Kidney epithelial cell (primary cell): ENCODE data around the gene INTS6L. TPM values are rescaled to one million over a fixed set of nuclear protein-coding genes. Genes with fewer than 3 reads are reported as not detected.

Experiments
- DNase-seq: peaks from one replicate; pipeline ENCODE4 v3.0.0-alpha.2; 2010; ENCODE audit warnings: low read depth
- H3K27me3 ChIP-seq: 2 replicates; pipeline ENCODE4 v1.6.0; 2011; ENCODE audit warnings: low read length; ENCODE audit not compliant: control insufficient read depth, insufficient read depth
- H3K36me3 ChIP-seq: 2 replicates; pipeline ENCODE4 v1.5.1; 2011; ENCODE audit warnings: low read length; ENCODE audit not compliant: control insufficient read depth, insufficient read depth
- H3K4me3 ChIP-seq: 2 replicates; pipeline ENCODE4 v1.5.1; 2011; ENCODE audit warnings: low read depth, mild to moderate bottlenecking, control low read depth, low read length
- total RNA-seq: library from RNA; depleted of rRNA; stranded (reverse); fragments of >200 nt; gene quantifications from 2 replicates; pipeline ENCODE4 v1.2.3, GENCODE V29; 2015
- TF ChIP-seq, protein P1 (sequence below): IDR thresholded peaks from 2 replicates; pipeline ENCODE4 v1.5.1; 2011; ENCODE audit warnings: mild to moderate bottlenecking, moderate library complexity, low read length, control low read depth, inconsistent platforms; ENCODE audit not compliant: insufficient read depth, poor library complexity, severe bottlenecking

INTS6L gene
- total RNA-seq, 1 donor from 2014 or later = 3.0 TPM

DNA sequence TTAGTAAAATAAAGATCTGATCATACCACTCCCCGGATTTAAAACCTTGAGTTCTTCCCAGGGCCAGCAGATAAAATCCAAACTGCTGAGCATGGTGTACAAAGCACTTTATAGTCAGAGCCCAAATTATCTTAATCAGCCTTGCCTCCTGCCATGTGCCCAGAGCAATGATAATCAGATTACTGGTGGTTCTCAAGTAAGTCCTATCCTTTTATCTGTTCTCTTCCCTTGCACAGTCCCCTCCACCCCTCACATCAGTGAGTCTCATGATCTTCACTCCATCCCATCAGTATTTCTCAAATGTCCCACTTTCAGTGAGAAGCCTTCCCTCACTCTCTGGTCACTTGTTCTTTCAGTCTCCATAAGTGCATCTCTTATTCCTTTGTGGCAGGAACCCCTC, 22.7 kb downstream of the INTS6L start:
- no peaks in the 10 kb centered on the region for H3K27me3 ChIP-seq

GRCh38 chrX:135543924-135544323, 23.5 kb downstream of the INTS6L start:
- TF ChIP-seq, protein P1, sequence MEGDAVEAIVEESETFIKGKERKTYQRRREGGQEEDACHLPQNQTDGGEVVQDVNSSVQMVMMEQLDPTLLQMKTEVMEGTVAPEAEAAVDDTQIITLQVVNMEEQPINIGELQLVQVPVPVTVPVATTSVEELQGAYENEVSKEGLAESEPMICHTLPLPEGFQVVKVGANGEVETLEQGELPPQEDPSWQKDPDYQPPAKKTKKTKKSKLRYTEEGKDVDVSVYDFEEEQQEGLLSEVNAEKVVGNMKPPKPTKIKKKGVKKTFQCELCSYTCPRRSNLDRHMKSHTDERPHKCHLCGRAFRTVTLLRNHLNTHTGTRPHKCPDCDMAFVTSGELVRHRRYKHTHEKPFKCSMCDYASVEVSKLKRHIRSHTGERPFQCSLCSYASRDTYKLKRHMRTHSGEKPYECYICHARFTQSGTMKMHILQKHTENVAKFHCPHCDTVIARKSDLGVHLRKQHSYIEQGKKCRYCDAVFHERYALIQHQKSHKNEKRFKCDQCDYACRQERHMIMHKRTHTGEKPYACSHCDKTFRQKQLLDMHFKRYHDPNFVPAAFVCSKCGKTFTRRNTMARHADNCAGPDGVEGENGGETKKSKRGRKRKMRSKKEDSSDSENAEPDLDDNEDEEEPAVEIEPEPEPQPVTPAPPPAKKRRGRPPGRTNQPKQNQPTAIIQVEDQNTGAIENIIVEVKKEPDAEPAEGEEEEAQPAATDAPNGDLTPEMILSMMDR = no peak

More for the DNA sequence above, 22.7 kb downstream of the INTS6L start:
- TF ChIP-seq, protein P1 = no peak
- H3K4me3 ChIP-seq = no peak overlapping the region
- H3K36me3 ChIP-seq = no peaks in the 10 kb centered on the region
- DNase-seq = no peak

GRCh38 chrX:135544338-135544948, 24.0 kb downstream of the INTS6L start:
- no peak for DNase-seq
- no peaks in the 10 kb centered on the region for H3K27me3 ChIP-seq
- no peaks in the 10 kb centered on the region for H3K36me3 ChIP-seq
- H3K4me3 ChIP-seq = no peak overlapping the region
- TF ChIP-seq, protein P1 = no peak

More at GRCh38 chrX:135543924-135544323, 23.5 kb downstream of the INTS6L start:
- Histone ChIP-seq H3K27me3 (no peaks in the 10 kb centered on the region), H3K36me3 (no peaks in the 10 kb centered on the region), H3K4me3 (no peak overlapping the region)
- no peak for DNase-seq

- no peak for DNase-seq
- Histone ChIP-seq H3K36me3 (no peaks in the 10 kb centered on the region), H3K27me3 (no peaks in the 10 kb centered on the region), H3K4me3 (no peak overlapping the region)
- TF ChIP-seq, protein P1 = no peak
Measured at GRCh38 chrX:135547767-135548166, 27.3 kb downstream of the INTS6L start.

- H3K36me3 ChIP-seq = no peaks in the 10 kb centered on the region
- no peak for DNase-seq
- no peak overlapping the region for H3K4me3 ChIP-seq
- no peaks in the 10 kb centered on the region for H3K27me3 ChIP-seq
- TF ChIP-seq, protein P1 = no peak
Measured at GRCh38 chrX:135549519-135549918, 29.1 kb downstream of the INTS6L start.

DNA sequence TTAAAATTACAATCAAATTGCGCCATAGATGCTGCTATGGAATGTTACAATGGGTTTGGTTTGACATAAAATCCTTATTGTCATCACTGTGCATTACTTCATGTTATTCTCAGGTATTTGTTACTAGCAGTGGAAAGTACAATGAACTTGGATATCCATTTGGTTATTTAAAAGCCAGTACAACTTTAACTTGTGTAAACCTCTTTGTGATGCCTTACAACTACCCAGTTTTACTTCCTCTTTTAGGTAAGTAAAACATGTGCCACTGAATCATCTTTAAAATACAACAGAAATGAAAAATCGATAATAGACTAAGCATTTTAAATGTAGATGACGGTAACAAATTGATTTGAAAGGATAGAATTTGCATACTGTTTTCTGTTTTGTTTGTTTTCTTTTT, 35.6 kb downstream of the INTS6L start:
- H3K36me3 ChIP-seq = no peaks in the 10 kb centered on the region
- no peaks in the 10 kb centered on the region for H3K27me3 ChIP-seq
- TF ChIP-seq, protein P1 = no peak
- no peak overlapping the region for H3K4me3 ChIP-seq
- DNase-seq = no peak
